Esophagus (tissue), 2 donors: ENCODE results near the gene DMRT3. TPM values are rescaled to one million over a fixed set of nuclear protein-coding genes. Genes with fewer than 3 reads are reported as not detected.

Source experiments
- H3K27ac ChIP-seq, 2 donors: one replicate each; pipeline ENCODE4 v1.5.1; 2013; ENCODE audit warnings: low read depth in 2 of 2, mild to moderate bottlenecking in 2 of 2, inconsistent platforms in 1 of 2, low read length in 1 of 2, moderate library complexity in 1 of 2
- H3K27me3 ChIP-seq, 2 donors: one replicate each; pipeline ENCODE4 v1.6.1; 2013; ENCODE audit warnings: low read length in 2 of 2, control low read depth in 1 of 2, mild to moderate bottlenecking in 1 of 2; ENCODE audit not compliant: insufficient read depth in 2 of 2, control insufficient read depth in 1 of 2
- H3K36me3 ChIP-seq, 2 donors: one replicate each; pipeline ENCODE4 v1.6.1; 2013; ENCODE audit warnings: low read length in 1 of 2; ENCODE audit not compliant: control insufficient read depth in 2 of 2, insufficient read depth in 2 of 2
- H3K4me1 ChIP-seq, 2 donors: one replicate each; pipeline ENCODE4 v1.6.1; 2013; ENCODE audit warnings: low read length in 1 of 2; ENCODE audit not compliant: control insufficient read depth in 2 of 2, insufficient read depth in 2 of 2
- H3K4me3 ChIP-seq, 2 donors: one replicate each; pipeline ENCODE4 v1.5.1; 2013; ENCODE audit warnings: low read length in 2 of 2, mild to moderate bottlenecking in 2 of 2, low read depth in 1 of 2, moderate library complexity in 1 of 2
- H3K9me3 ChIP-seq, 2 donors: one replicate each; pipeline ENCODE4 v1.6.1; 2013; ENCODE audit warnings: mild to moderate bottlenecking in 2 of 2, low read depth in 1 of 2, low read length in 1 of 2, moderate library complexity in 1 of 2; ENCODE audit not compliant: control insufficient read depth in 2 of 2, insufficient read depth in 1 of 2
- WGBS, 2 donors: extraction: QIAGEN DNeasy Blood & Tissue Kit; methylation state at CpG; one replicate each; pipeline ENCODE4 v1.1.7; 2013; 5-methylcytosine and 5-hydroxymethylcytosine counted together
- polyA plus RNA-seq, 2 donors: library from polyadenylated mRNA; stranded (reverse); fragments of 200-250 nt; gene quantifications; one replicate each; pipeline ENCODE4 v1.2.3, GENCODE V29; 2013
- donor health status: healthy with polysubstance abuse.
- donor health status: Bipolar disorder and iron deficiency.

The DMRT3 gene
- polyA plus RNA-seq, result under 1 TPM; 0.20 to 0.22 TPM

- Histone ChIP-seq H3K36me3 (no peaks in the 10 kb centered on the region), H3K27me3 (peaks cover 12 to 37% of the 10 kb centered on the region in 2 donors), H3K4me3 (peak within 1 kb of the TSS; percentile 18 to 40), H3K4me1 (peaks cover 0 to 2% of the 10 kb centered on the region in 2 donors), H3K27ac (no peak within 1 kb of the TSS), H3K9me3 (no peaks in the 10 kb centered on the region)
- WGBS, 2 donors, result 2 to 3% methylated on average over 48 to 69 of the region's 70 CpGs
Observed at GRCh38 chr9:976258-976942, at the start of gene DMRT3. Gene DMRT3 (plus strand): TSS chr9:976655. CDS start chr9:977002, 347 bp downstream.

- H3K9me3 ChIP-seq, result no peaks in the 10 kb centered on the region
- 72 to 89% methylated on average over 8 of the region's 8 CpGs for WGBS, 2 donors
Observed at GRCh38 chr9:926976-927375, 49.5 kb upstream of the DMRT3 start.

GRCh38 chr9:928363-929042, 48.0 kb upstream of the DMRT3 start:
- Histone ChIP-seq H3K9me3 (no peaks in the 10 kb centered on the region), H3K4me3 (no peak overlapping the region), H3K4me1 (no peaks in the 10 kb centered on the region), H3K27me3 (no peaks in the 10 kb centered on the region), H3K27ac (no peak overlapping the region), H3K36me3 (no peaks in the 10 kb centered on the region)
- 66 to 79% methylated on average over 6 of the region's 6 CpGs for WGBS, 2 donors

More at GRCh38 chr9:926976-927375, 49.5 kb upstream of the DMRT3 start:
- Histone ChIP-seq H3K4me3 (no peak overlapping the region), H3K27me3 (no peaks in the 10 kb centered on the region), H3K36me3 (no peaks in the 10 kb centered on the region), H3K27ac (no peak overlapping the region), H3K4me1 (no peaks in the 10 kb centered on the region)

GRCh38 chr9:929719-930118, 46.7 kb upstream of the DMRT3 start:
- H3K27ac ChIP-seq, result no peak overlapping the region
- no peaks in the 10 kb centered on the region for H3K27me3 ChIP-seq
- 86 to 87% methylated on average over 4 of the region's 4 CpGs for WGBS, 2 donors
- no peaks in the 10 kb centered on the region for H3K36me3 ChIP-seq
- no peaks in the 10 kb centered on the region for H3K4me1 ChIP-seq
- H3K9me3 ChIP-seq, result no peaks in the 10 kb centered on the region
- no peak overlapping the region for H3K4me3 ChIP-seq

GRCh38 chr9:933356-933755, 43.1 kb upstream of the DMRT3 start:
- Histone ChIP-seq H3K27me3 (no peaks in the 10 kb centered on the region), H3K27ac (no peak overlapping the region), H3K36me3 (no peaks in the 10 kb centered on the region), H3K4me1 (no peaks in the 10 kb centered on the region), H3K4me3 (no peak overlapping the region), H3K9me3 (no peaks in the 10 kb centered on the region)
- 88 to 90% methylated on average over 4 of the region's 4 CpGs for WGBS, 2 donors

GRCh38 chr9:935348-935965, 41.0 kb upstream of the DMRT3 start:
- H3K4me1 ChIP-seq, result no peaks in the 10 kb centered on the region
- H3K27ac ChIP-seq, result no peak overlapping the region
- peaks cover 0 to 3% of the 10 kb centered on the region in 2 donors for H3K27me3 ChIP-seq
- 19% methylated on average over 10 of the region's 10 CpGs for WGBS, 2 donors
- H3K4me3 ChIP-seq, result no peak overlapping the region
- no peaks in the 10 kb centered on the region for H3K36me3 ChIP-seq
- H3K9me3 ChIP-seq, result peaks cover 0 to 3% of the 10 kb centered on the region in 2 donors

GRCh38 chr9:942805-943580, 33.5 kb upstream of the DMRT3 start:
- Histone ChIP-seq H3K9me3 (peaks cover 0 to 3% of the 10 kb centered on the region in 2 donors), H3K27ac (no peak overlapping the region), H3K27me3 (peaks cover 2 to 3% of the 10 kb centered on the region in 2 donors), H3K36me3 (no peaks in the 10 kb centered on the region), H3K4me3 (no peak overlapping the region), H3K4me1 (no peaks in the 10 kb centered on the region)
- WGBS, 2 donors, result 58 to 60% methylated on average over 6 of the region's 6 CpGs

GRCh38 chr9:947985-948384, 28.5 kb upstream of the DMRT3 start:
- WGBS, 2 donors, result 81 to 88% methylated on average over 3 of the region's 3 CpGs
- Histone ChIP-seq H3K9me3 (no peaks in the 10 kb centered on the region), H3K27me3 (peaks cover 2 to 5% of the 10 kb centered on the region in 2 donors), H3K27ac (no peak overlapping the region), H3K36me3 (no peaks in the 10 kb centered on the region), H3K4me1 (no peaks in the 10 kb centered on the region), H3K4me3 (no peak overlapping the region)

GRCh38 chr9:948497-948896, 28.0 kb upstream of the DMRT3 start:
- Histone ChIP-seq H3K4me3 (no peak overlapping the region), H3K36me3 (no peaks in the 10 kb centered on the region), H3K9me3 (no peaks in the 10 kb centered on the region), H3K4me1 (no peaks in the 10 kb centered on the region), H3K27ac (no peak overlapping the region), H3K27me3 (peaks cover 2 to 5% of the 10 kb centered on the region in 2 donors)
- WGBS, 2 donors, result 88 to 89% methylated on average over 7 of the region's 7 CpGs
